ENCODE measurements around the gene LRIG3. TPM values are rescaled to one million over a fixed set of nuclear protein-coding genes. Genes with fewer than 3 reads are reported as not detected.

The LRIG3 gene
- total and polyA plus RNA-seq, 9 of the 15 experiments (the other 6 are each of a cell fraction or from before 2014, with no cell fraction given) = 0.18 TPM; not detected in 8

- no peak overlapping the region for H3K27ac ChIP-seq (ENCODE audit: extremely low read depth, low read depth, low read length)
- DNase-seq (ENCODE audit: extremely low read depth in 1 of 4, low spot score in 3 of 4) (no peak), ATAC-seq (no peak), FAIRE-seq (no peak)
- in situ Hi-C loops (cut with MboI) = no loop called here
- peaks cover 0 to 11% of the 10 kb centered on the region in 2 experiments; a peak in 1 of 5 replicates for H3K4me1 ChIP-seq (replicated peaks in 1 of 2; ENCODE audit: control insufficient read depth in 2 of 2, insufficient read depth in 2 of 2, low read length in 2 of 2)
- no peaks in the 10 kb centered on the region for H3K36me3 ChIP-seq (ENCODE audit: control insufficient read depth, insufficient read depth, low read length)
- H3K9ac ChIP-seq (ENCODE audit: insufficient read depth in 1 of 2, low read depth in 2 of 2, low read length in 2 of 2) = no peak overlapping the region
- 0% methylated on average over 2 of the region's 2 CpGs for WGBS (ENCODE audit: insufficient coverage, low coverage, missing lambda C conversion rate)
- no peaks in the 10 kb centered on the region for H4K20me1 ChIP-seq (replicated peaks; ENCODE audit: control insufficient read depth, insufficient read depth, low read length)
- ChIA-PET CTCF (ENCODE audit: low intra/inter-chr PET ratio) (no interaction called here), POLR2A (no interaction called here)
- H3K9me3 ChIP-seq (replicated peaks; ENCODE audit: control insufficient read depth, insufficient read depth, low read depth, low read length) = no peaks in the 10 kb centered on the region
- TF ChIP-seq ZNF644 (tag; IDR thresholded peaks at IDR 0.05; ENCODE audit: low read depth) = no peak
- TF ChIP-seq RREB1 (CRISPR knock-in tag; IDR thresholded peaks at IDR 0.05) = no peak
- no peak for TF ChIP-seq CTCF (IDR thresholded peaks at IDR 0.05 in 2 of 3, conservative IDR thresholded peaks at IDR 0.05 in 1 of 3; ENCODE audit: insufficient read depth in 2 of 3, low read depth in 1 of 3, low read length in 3 of 3)
- TF ChIP-seq TFAM (CRISPR knock-in tag; conservative IDR thresholded peaks at IDR 0.05) = no peak
- TF ChIP-seq CTCFL (IDR thresholded peaks at IDR 0.05; ENCODE audit: borderline replicate concordance, insufficient read depth, low read depth, low read length, poor library complexity, severe bottlenecking) = no peak
- no peak for TF ChIP-seq SIRT6 (IDR thresholded peaks at IDR 0.05; ENCODE audit: low read depth, low read length)
- TF ChIP-seq CBX5 (IDR thresholded peaks at IDR 0.05; ENCODE audit: borderline replicate concordance, low read depth) = no peak
- no peak for TF ChIP-seq ILK (tag; IDR thresholded peaks at IDR 0.05; ENCODE audit: borderline replicate concordance, low read depth)
- BruUV-seq (replicated peaks) = no TSS peak
- H3K9me1 ChIP-seq (ENCODE audit: control insufficient read depth, insufficient read depth, low read length) = no peaks in the 10 kb centered on the region
- no peak overlapping the region for H3K4me3 ChIP-seq
- no peaks in the 10 kb centered on the region for H3K27me3 ChIP-seq (ENCODE audit: control insufficient read depth in 2 of 2, insufficient read depth in 2 of 2, low read length in 2 of 2)
- H2AFZ ChIP-seq (ENCODE audit: low read depth, low read length) = no peak overlapping the region
- H3K4me2 ChIP-seq (ENCODE audit: insufficient read depth, low read length) = no peak overlapping the region
- H3K79me2 ChIP-seq (ENCODE audit: control insufficient read depth, insufficient read depth, low read length) = no peaks in the 10 kb centered on the region
- intact Hi-C loops (cut with micrococcal nuclease) = no loop called here
Measured at GRCh38 chr12:58916161-58916621, 4.1 kb downstream of the LRIG3 start.

Data from K562 (cell line).